LNCaP clone FGC (cell line): ENCODE results near the gene SMARCD3.

Experiments used
- DNase-seq: peaks from one replicate; pipeline ENCODE4 v3.0.0-alpha.2; 2011; ENCODE audit warnings: low read depth
- H3K4me3 ChIP-seq: 2 replicates; pipeline ENCODE4 v1.5.1; 2011; ENCODE audit warnings: mild to moderate bottlenecking, low read depth, low read length, control low read depth
- TF ChIP-seq, protein P1 (sequence below): IDR thresholded peaks from 2 replicates; pipeline ENCODE4 v1.5.1; 2012; ENCODE audit warnings: mild to moderate bottlenecking; ENCODE audit not compliant: control insufficient read depth, insufficient read depth; ENCODE audit errors: extremely low read depth

Gene SMARCD3

GRCh38 chr7:151235091-151235787, 13.3 kb downstream of the SMARCD3 start:
- DNase-seq, result no peak
- H3K4me3 ChIP-seq, result no peak overlapping the region
- TF ChIP-seq, protein P1, sequence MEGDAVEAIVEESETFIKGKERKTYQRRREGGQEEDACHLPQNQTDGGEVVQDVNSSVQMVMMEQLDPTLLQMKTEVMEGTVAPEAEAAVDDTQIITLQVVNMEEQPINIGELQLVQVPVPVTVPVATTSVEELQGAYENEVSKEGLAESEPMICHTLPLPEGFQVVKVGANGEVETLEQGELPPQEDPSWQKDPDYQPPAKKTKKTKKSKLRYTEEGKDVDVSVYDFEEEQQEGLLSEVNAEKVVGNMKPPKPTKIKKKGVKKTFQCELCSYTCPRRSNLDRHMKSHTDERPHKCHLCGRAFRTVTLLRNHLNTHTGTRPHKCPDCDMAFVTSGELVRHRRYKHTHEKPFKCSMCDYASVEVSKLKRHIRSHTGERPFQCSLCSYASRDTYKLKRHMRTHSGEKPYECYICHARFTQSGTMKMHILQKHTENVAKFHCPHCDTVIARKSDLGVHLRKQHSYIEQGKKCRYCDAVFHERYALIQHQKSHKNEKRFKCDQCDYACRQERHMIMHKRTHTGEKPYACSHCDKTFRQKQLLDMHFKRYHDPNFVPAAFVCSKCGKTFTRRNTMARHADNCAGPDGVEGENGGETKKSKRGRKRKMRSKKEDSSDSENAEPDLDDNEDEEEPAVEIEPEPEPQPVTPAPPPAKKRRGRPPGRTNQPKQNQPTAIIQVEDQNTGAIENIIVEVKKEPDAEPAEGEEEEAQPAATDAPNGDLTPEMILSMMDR, result no peak

DNA sequence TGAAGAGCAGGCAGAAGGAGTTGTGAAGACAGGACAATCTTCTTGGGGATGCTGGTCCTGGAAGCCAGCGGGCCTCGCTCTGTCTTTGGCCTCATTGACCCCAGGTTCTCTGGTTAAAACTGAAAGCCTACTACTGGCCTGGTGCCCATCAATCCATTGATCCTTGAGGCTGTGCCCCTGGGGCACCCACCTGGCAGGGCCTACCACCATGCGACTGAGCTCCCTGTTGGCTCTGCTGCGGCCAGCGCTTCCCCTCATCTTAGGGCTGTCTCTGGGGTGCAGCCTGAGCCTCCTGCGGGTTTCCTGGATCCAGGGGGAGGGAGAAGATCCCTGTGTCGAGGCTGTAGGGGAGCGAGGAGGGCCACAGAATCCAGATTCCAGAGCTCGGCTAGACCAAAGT, 14.7 kb downstream of the SMARCD3 start:
- DNase-seq, result no peak
- peak overlapping the region; percentile 96 for H3K4me3 ChIP-seq
- TF ChIP-seq, protein P1, result no peak

DNA sequence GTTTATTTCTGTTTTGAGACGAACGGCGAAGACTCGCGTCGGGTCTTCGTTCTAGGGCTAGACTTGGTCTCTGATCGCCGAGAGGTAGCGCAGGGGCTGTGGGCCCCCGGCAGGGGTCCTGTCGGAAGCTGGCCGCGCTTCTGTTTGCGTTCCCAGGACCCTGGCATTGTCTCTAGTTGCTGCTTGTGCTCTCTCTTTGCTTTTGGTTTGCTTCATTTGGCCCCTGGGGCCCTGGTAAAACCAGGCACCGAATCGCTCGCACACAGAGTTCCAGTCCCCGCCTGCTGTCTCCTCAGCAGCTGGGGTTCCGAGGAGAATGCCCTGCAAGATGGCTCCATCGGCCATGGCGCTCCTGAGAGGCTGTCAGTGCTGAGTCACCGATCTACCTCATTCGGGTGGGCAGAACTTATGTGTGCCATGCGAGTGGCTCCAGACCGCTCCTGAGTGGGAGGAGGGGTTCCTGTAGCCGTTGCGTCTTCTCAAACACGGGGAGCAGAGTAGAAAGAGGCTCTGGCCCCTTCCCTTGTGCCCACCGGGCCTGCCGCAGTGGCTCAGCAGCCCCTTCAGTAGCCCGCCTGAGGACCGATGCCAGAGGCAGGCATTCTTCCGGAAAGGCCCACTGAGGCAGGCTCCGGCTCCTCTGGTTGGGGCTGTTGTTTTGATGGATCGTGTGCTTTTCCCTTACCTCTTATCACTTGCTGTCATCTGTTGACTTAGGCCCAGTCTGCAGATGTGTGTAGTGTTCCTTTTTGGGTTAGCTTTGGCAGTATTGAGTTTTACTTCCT, 15.4 kb downstream of the SMARCD3 start:
- peak; percentile 8 for DNase-seq
- TF ChIP-seq, protein P1, result no peak
- peak overlapping the region; percentile 96 for H3K4me3 ChIP-seq

GRCh38 chr7:151232091-151232916, 16.2 kb downstream of the SMARCD3 start, which contains the start of gene CHPF2:
TSS of gene CHPF2 (plus strand) at chr7:151232483. CDS start at chr7:151234012, 1,529 bp downstream.
- peak; percentile 48 for DNase-seq
- TF ChIP-seq, protein P1, result no peak

DNA sequence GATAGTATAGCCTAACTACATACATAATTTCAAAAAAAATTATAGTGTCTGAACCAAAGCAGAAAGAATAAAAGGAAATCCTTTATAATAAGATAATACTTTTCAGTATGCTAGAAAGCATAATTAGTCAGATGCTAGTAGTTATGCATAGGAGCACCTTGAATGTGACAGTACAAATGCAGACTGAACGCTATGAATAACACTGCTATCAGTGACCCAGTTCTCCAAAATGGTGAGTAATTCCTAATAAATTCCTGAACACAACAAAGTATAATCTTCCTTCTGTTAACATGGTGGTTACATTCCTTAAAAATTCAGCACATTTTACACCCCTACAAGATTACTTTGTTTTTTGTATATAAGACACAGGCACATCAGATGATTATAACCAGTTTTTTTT, 17.4 kb downstream of the SMARCD3 start:
- no peak for DNase-seq
- TF ChIP-seq, protein P1, result no peak
- no peak overlapping the region for H3K4me3 ChIP-seq

More at GRCh38 chr7:151232091-151232916, 16.2 kb downstream of the SMARCD3 start, which contains the start of gene CHPF2:
- H3K4me3 ChIP-seq, result peak within 1 kb of the TSS; percentile 96

- H3K4me3 ChIP-seq, result no peak overlapping the region
- TF ChIP-seq, protein P1, result no peak
- no peak for DNase-seq
These were observed 19.2 kb downstream of the SMARCD3 start for GRCh38 chr7:151229249-151229648.
